Measurements from ENCODE around the gene MYO1E. TPM values are rescaled to one million over a fixed set of nuclear protein-coding genes. Genes with fewer than 3 reads are reported as not detected.
A peak's percentile ranks its signal among the peaks of the same experiment; 100 is the strongest.

MYO1E gene
- total RNA-seq, 1 donor from 2014 or later = 403 TPM

- TF ChIP-seq, protein P1, sequence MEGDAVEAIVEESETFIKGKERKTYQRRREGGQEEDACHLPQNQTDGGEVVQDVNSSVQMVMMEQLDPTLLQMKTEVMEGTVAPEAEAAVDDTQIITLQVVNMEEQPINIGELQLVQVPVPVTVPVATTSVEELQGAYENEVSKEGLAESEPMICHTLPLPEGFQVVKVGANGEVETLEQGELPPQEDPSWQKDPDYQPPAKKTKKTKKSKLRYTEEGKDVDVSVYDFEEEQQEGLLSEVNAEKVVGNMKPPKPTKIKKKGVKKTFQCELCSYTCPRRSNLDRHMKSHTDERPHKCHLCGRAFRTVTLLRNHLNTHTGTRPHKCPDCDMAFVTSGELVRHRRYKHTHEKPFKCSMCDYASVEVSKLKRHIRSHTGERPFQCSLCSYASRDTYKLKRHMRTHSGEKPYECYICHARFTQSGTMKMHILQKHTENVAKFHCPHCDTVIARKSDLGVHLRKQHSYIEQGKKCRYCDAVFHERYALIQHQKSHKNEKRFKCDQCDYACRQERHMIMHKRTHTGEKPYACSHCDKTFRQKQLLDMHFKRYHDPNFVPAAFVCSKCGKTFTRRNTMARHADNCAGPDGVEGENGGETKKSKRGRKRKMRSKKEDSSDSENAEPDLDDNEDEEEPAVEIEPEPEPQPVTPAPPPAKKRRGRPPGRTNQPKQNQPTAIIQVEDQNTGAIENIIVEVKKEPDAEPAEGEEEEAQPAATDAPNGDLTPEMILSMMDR (conservative IDR thresholded peaks at IDR 0.05; ENCODE audit: low read depth, low read length) = peak; percentile 37
- peak overlapping the region; percentile 94 for H3K4me3 ChIP-seq (ENCODE audit: low read depth, low read length)
- DNase-seq (ENCODE audit: low read depth) = no peak
These were observed 266.8 kb downstream of the MYO1E start for GRCh38 chr15:59105854-59106253.

GRCh38 chr15:59104912-59105732 is 267.5 kb downstream of the MYO1E start, which contains the start of gene CCNB2:
TSS of gene CCNB2 (plus strand) at chr15:59105146. CDS start at chr15:59105269, 123 bp downstream.
- peak; percentile 62 for DNase-seq (ENCODE audit: low read depth)
- TF ChIP-seq, protein P1 (conservative IDR thresholded peaks at IDR 0.05; ENCODE audit: low read depth, low read length) = no peak
- H3K4me3 ChIP-seq (ENCODE audit: low read depth, low read length) = peak within 1 kb of the TSS; percentile 94

DNA sequence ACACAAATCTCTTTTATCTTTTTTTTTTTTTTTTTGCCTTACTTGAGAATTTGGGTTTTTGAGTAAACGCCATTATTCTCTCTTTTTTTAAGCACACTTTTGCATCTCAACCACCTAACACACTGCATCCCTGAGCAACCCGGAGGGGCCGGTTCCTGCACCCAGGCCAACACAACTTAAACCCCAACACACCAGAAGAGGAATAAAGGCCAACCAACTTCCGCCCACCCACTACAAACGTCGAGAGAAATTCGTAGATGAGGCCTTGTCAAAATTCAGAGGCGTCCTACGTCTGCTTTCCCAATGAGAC is 268.1 kb downstream of the MYO1E start:
- H3K4me3 ChIP-seq (ENCODE audit: low read depth, low read length) = peak overlapping the region; percentile 94
- DNase-seq (ENCODE audit: low read depth) = no peak
- TF ChIP-seq, protein P1 (conservative IDR thresholded peaks at IDR 0.05; ENCODE audit: low read depth, low read length) = no peak

- DNase-seq (ENCODE audit: low read depth) = no peak
- TF ChIP-seq, protein P1 (conservative IDR thresholded peaks at IDR 0.05; ENCODE audit: low read depth, low read length) = no peak
- H3K4me3 ChIP-seq (ENCODE audit: low read depth, low read length) = no peak overlapping the region
These were observed 273.4 kb downstream of the MYO1E start for GRCh38 chr15:59099162-59099685.

- no peak overlapping the region for H3K4me3 ChIP-seq (ENCODE audit: low read depth, low read length)
- DNase-seq (ENCODE audit: low read depth) = no peak
- TF ChIP-seq, protein P1 (conservative IDR thresholded peaks at IDR 0.05; ENCODE audit: low read depth, low read length) = no peak
These were observed 276.2 kb downstream of the MYO1E start for GRCh38 chr15:59096429-59096828.

GRCh38 chr15:59094077-59094476 is 278.6 kb downstream of the MYO1E start:
- DNase-seq (ENCODE audit: low read depth) = no peak
- TF ChIP-seq, protein P1 (conservative IDR thresholded peaks at IDR 0.05; ENCODE audit: low read depth, low read length) = no peak
- H3K4me3 ChIP-seq (ENCODE audit: low read depth, low read length) = no peak overlapping the region

All from epithelial cell of proximal tubule (primary cell).